Stomach smooth muscle (tissue), 2 donors: ENCODE measurements around the gene KCNJ1.

Source experiments
- H3K27ac ChIP-seq: one replicate; pipeline ENCODE4 v1.7.0; 2013; ENCODE audit warnings: mild to moderate bottlenecking, low read length, inconsistent platforms
- H3K27me3 ChIP-seq, 2 donors: one replicate each; pipeline ENCODE4 v1.7.0; 2013; ENCODE audit warnings: low read length in 2 of 2; ENCODE audit not compliant: insufficient read depth in 2 of 2, control insufficient read depth in 1 of 2
- H3K36me3 ChIP-seq, 2 donors: one replicate each; pipeline ENCODE4 v1.7.0; 2013; ENCODE audit warnings: low read length in 2 of 2; ENCODE audit not compliant: control insufficient read depth in 2 of 2, insufficient read depth in 2 of 2
- H3K4me1 ChIP-seq: one replicate; pipeline ENCODE4 v1.7.0; 2013; ENCODE audit warnings: low read length; ENCODE audit not compliant: control insufficient read depth, insufficient read depth
- H3K4me3 ChIP-seq, 2 donors: one replicate each; pipeline ENCODE4 v1.7.0; 2013; ENCODE audit warnings: low read length in 2 of 2
- H3K9ac ChIP-seq, 2 donors: one replicate each; pipeline ENCODE4 v1.7.0; 2013; ENCODE audit warnings: low read length in 2 of 2, mild to moderate bottlenecking in 1 of 2
- H3K9me3 ChIP-seq, 2 donors: one replicate each; pipeline ENCODE4 v1.7.0; 2013; ENCODE audit warnings: low read length in 2 of 2; ENCODE audit not compliant: control insufficient read depth in 2 of 2
- donor health status: healthy.
- donor health status: Pancreatic carcinoma.

The KCNJ1 gene

GRCh38 chr11:128901653-128902514, 34.8 kb upstream of the KCNJ1 start:
- Histone ChIP-seq H3K27ac (no peak overlapping the region), H3K36me3 (no peaks in the 10 kb centered on the region), H3K4me3 (no peak overlapping the region), H3K4me1 (peaks cover 14% of the 10 kb centered on the region), H3K9ac (no peak overlapping the region), H3K9me3 (no peaks in the 10 kb centered on the region), H3K27me3 (peaks cover 9 to 12% of the 10 kb centered on the region in 2 donors)

- Histone ChIP-seq H3K9ac (no peak overlapping the region), H3K4me1 (peaks cover 3% of the 10 kb centered on the region), H3K27me3 (peaks cover 0 to 2% of the 10 kb centered on the region in 2 donors), H3K9me3 (no peaks in the 10 kb centered on the region), H3K4me3 (no peak overlapping the region), H3K27ac (no peak overlapping the region), H3K36me3 (no peaks in the 10 kb centered on the region)
Measured at GRCh38 chr11:128900468-128900867, 33.4 kb upstream of the KCNJ1 start.

GRCh38 chr11:128898580-128899344, 31.7 kb upstream of the KCNJ1 start:
- Histone ChIP-seq H3K9me3 (no peaks in the 10 kb centered on the region), H3K9ac (no peak overlapping the region), H3K27ac (no peak overlapping the region), H3K4me1 (no peaks in the 10 kb centered on the region), H3K27me3 (no peaks in the 10 kb centered on the region), H3K4me3 (no peak overlapping the region), H3K36me3 (no peaks in the 10 kb centered on the region)

GRCh38 chr11:128897826-128898225, 30.7 kb upstream of the KCNJ1 start:
- H3K27me3 ChIP-seq: no peaks in the 10 kb centered on the region
- H3K4me1 ChIP-seq: no peaks in the 10 kb centered on the region
- H3K27ac ChIP-seq: no peak overlapping the region
- no peaks in the 10 kb centered on the region for H3K36me3 ChIP-seq
- no peak overlapping the region for H3K9ac ChIP-seq
- no peaks in the 10 kb centered on the region for H3K9me3 ChIP-seq
- no peak overlapping the region for H3K4me3 ChIP-seq

GRCh38 chr11:128896356-128896755, 29.3 kb upstream of the KCNJ1 start:
- Histone ChIP-seq H3K27me3 (peaks cover 0 to 6% of the 10 kb centered on the region in 2 donors), H3K4me3 (no peak overlapping the region), H3K9ac (no peak overlapping the region), H3K9me3 (no peaks in the 10 kb centered on the region), H3K4me1 (no peaks in the 10 kb centered on the region), H3K36me3 (no peaks in the 10 kb centered on the region), H3K27ac (no peak overlapping the region)

- no peaks in the 10 kb centered on the region for H3K36me3 ChIP-seq
- H3K27me3 ChIP-seq: peaks cover 0 to 11% of the 10 kb centered on the region in 2 donors
- H3K9ac ChIP-seq: no peak overlapping the region
- no peak overlapping the region for H3K4me3 ChIP-seq
- no peak overlapping the region for H3K27ac ChIP-seq
- no peaks in the 10 kb centered on the region for H3K9me3 ChIP-seq
- H3K4me1 ChIP-seq: peaks cover 3% of the 10 kb centered on the region
Measured at GRCh38 chr11:128895526-128895925, 28.4 kb upstream of the KCNJ1 start.

GRCh38 chr11:128894685-128895084, 27.6 kb upstream of the KCNJ1 start:
- Histone ChIP-seq H3K4me1 (peaks cover 8% of the 10 kb centered on the region), H3K9ac (no peak overlapping the region), H3K9me3 (no peaks in the 10 kb centered on the region), H3K36me3 (no peaks in the 10 kb centered on the region), H3K27me3 (peaks cover 5 to 19% of the 10 kb centered on the region in 2 donors), H3K27ac (no peak overlapping the region), H3K4me3 (no peak overlapping the region)

GRCh38 chr11:128894286-128894681, 27.2 kb upstream of the KCNJ1 start:
- Histone ChIP-seq H3K27me3 (peaks cover 7 to 23% of the 10 kb centered on the region in 2 donors), H3K27ac (no peak overlapping the region), H3K4me3 (no peak overlapping the region), H3K36me3 (no peaks in the 10 kb centered on the region), H3K9me3 (no peaks in the 10 kb centered on the region), H3K9ac (no peak overlapping the region), H3K4me1 (peaks cover 8% of the 10 kb centered on the region)

- no peak overlapping the region for H3K27ac ChIP-seq
- H3K4me1 ChIP-seq: peaks cover 8% of the 10 kb centered on the region
- H3K9me3 ChIP-seq: no peaks in the 10 kb centered on the region
- peaks cover 7 to 26% of the 10 kb centered on the region in 2 donors for H3K27me3 ChIP-seq
- H3K9ac ChIP-seq: no peak overlapping the region
- H3K4me3 ChIP-seq: no peak overlapping the region
- H3K36me3 ChIP-seq: no peaks in the 10 kb centered on the region
Measured at GRCh38 chr11:128893578-128894285, 26.6 kb upstream of the KCNJ1 start.

GRCh38 chr11:128892866-128893565, 25.9 kb upstream of the KCNJ1 start:
- H3K4me3 ChIP-seq: no peak overlapping the region
- peaks cover 11 to 27% of the 10 kb centered on the region in 2 donors for H3K27me3 ChIP-seq
- no peak overlapping the region for H3K9ac ChIP-seq
- H3K9me3 ChIP-seq: no peaks in the 10 kb centered on the region
- H3K27ac ChIP-seq: no peak overlapping the region
- no peaks in the 10 kb centered on the region for H3K36me3 ChIP-seq
- H3K4me1 ChIP-seq: peaks cover 8% of the 10 kb centered on the region
